RKO (cell line): ENCODE data around the gene HOOK1.

Source experiments
- DNase-seq: peaks from one replicate; pipeline ENCODE4 v3.0.0-alpha.2; 2016; ENCODE audit warnings: low spot score

Gene HOOK1

GRCh38 chr1:59814901-59815825 is at the start of gene HOOK1:
HOOK1 (plus strand) TSS chr1:59814949; CDS start chr1:59815118, 169 bp downstream.
- DNase-seq: no peak

GRCh38 chr1:59765011-59765730 is 49.6 kb upstream of the HOOK1 start:
- DNase-seq: no peak

- no peak for DNase-seq
Measured at GRCh38 chr1:59766227-59766855, 48.4 kb upstream of the HOOK1 start.

- no peak for DNase-seq
Measured at GRCh38 chr1:59767119-59767518, 47.6 kb upstream of the HOOK1 start.

- DNase-seq: no peak
Measured at GRCh38 chr1:59768792-59769735, 45.7 kb upstream of the HOOK1 start.

GRCh38 chr1:59769736-59770095 is 45.0 kb upstream of the HOOK1 start:
- DNase-seq: no peak

- no peak for DNase-seq
Measured at GRCh38 chr1:59771361-59771760, 43.4 kb upstream of the HOOK1 start.

- DNase-seq: no peak
Measured at GRCh38 chr1:59775480-59775879, 39.3 kb upstream of the HOOK1 start.

GRCh38 chr1:59776960-59777852 is 37.5 kb upstream of the HOOK1 start:
- DNase-seq: no peak

- peak; percentile 15 for DNase-seq
Measured at GRCh38 chr1:59779949-59780348, 34.8 kb upstream of the HOOK1 start.

GRCh38 chr1:59788825-59789224 is 25.9 kb upstream of the HOOK1 start:
- no peak for DNase-seq

GRCh38 chr1:59798600-59798999 is 16.1 kb upstream of the HOOK1 start:
- no peak for DNase-seq

- no peak for DNase-seq
Measured at GRCh38 chr1:59803458-59804038, 11.2 kb upstream of the HOOK1 start.

- no peak for DNase-seq
Measured at GRCh38 chr1:59804301-59804700, 10.4 kb upstream of the HOOK1 start.

- no peak for DNase-seq
Measured at GRCh38 chr1:59805554-59805953, 9.2 kb upstream of the HOOK1 start.

GRCh38 chr1:59814180-59814900 is 409 bp upstream of the HOOK1 start:
- DNase-seq: peak; percentile 31

- DNase-seq: no peak
Measured at GRCh38 chr1:59815892-59816291, 1.1 kb downstream of the HOOK1 start.

- DNase-seq: no peak
Measured at GRCh38 chr1:59816318-59816878, 1.6 kb downstream of the HOOK1 start.
